Ishikawa (cell line): ENCODE measurements around the gene EGFR.

Source experiments
- CEBPB ChIP-seq: IDR thresholded peaks from 2 replicates; pipeline ENCODE4 v1.6.1; 2012
- CREB1 ChIP-seq: IDR thresholded peaks from 2 replicates; pipeline ENCODE4 v1.6.1; 2012; ENCODE audit warnings: low read depth
- EGR1 ChIP-seq: IDR thresholded peaks from 2 replicates; pipeline ENCODE4 v1.6.1; 2012
- EP300 ChIP-seq: IDR thresholded peaks from 2 replicates; pipeline ENCODE4 v1.6.1; 2012; ENCODE audit warnings: borderline replicate concordance
- FOXM1 ChIP-seq: IDR thresholded peaks from 2 replicates; pipeline ENCODE4 v1.6.1; 2012; ENCODE audit warnings: low read depth, borderline replicate concordance
- MAX ChIP-seq: IDR thresholded peaks from 2 replicates; pipeline ENCODE4 v1.6.1; 2012
- NFIC ChIP-seq: IDR thresholded peaks from 2 replicates; pipeline ENCODE4 v1.6.1; 2012
- RAD21 ChIP-seq: IDR thresholded peaks from 2 replicates; pipeline ENCODE4 v1.6.1; 2012; ENCODE audit warnings: low read depth
- REST ChIP-seq: IDR thresholded peaks from 2 replicates; pipeline ENCODE4 v1.6.1; 2012; ENCODE audit warnings: low read depth, mild to moderate bottlenecking
- TAF1 ChIP-seq: IDR thresholded peaks from 2 replicates; pipeline ENCODE4 v1.6.1; 2012; ENCODE audit warnings: low read depth, mild to moderate bottlenecking
- TCF12 ChIP-seq: IDR thresholded peaks from 2 replicates; pipeline ENCODE4 v1.6.1; 2012; ENCODE audit warnings: low read depth
- TEAD4 ChIP-seq: IDR thresholded peaks from 2 replicates; pipeline ENCODE4 v1.6.1; 2012
- USF1 ChIP-seq: IDR thresholded peaks from 2 replicates; pipeline ENCODE4 v1.6.1; 2012
- ZBTB7A ChIP-seq: IDR thresholded peaks from 2 replicates; pipeline ENCODE4 v1.6.1; 2012; ENCODE audit warnings: low read depth

- TF ChIP-seq NFIC (no peak), EP300 (no peak), RAD21 (no peak), REST (no peak), CEBPB (no peak), EGR1 (no peak), USF1 (no peak), TAF1 (no peak), MAX (no peak), CREB1 (no peak), TCF12 (no peak), FOXM1 (no peak), ZBTB7A (no peak), TEAD4 (no peak)
Observed at GRCh38 chr7:55147101-55147500, 128.3 kb downstream of the EGFR start.
